HCT116 (cell line): ENCODE data around the gene ACADS. TPM values are rescaled to one million over a fixed set of nuclear protein-coding genes. Genes with fewer than 3 reads are reported as not detected.

Source experiments
- ATAC-seq: fragments of 200-7000 bp; cut with Tn5 transposase; 2 replicates; pipeline ENCODE4 v1.9.1; 2020; ENCODE audit warnings: mild to moderate bottlenecking, moderate library complexity
- BruUV-seq: library from RNA; stranded (reverse); fragments of 400-500 nt; replicated peaks from 2 replicates; lab custom pipeline; 2021; lab: Mats Ljungman, UMichigan
- CTCF ChIA-PET: fragments of 300-600 bp; sonication (Branson Sonifier 250); formaldehyde crosslinking; loops from one replicate; lab custom pipeline; 2021; ENCODE audit warnings: antibody characterized with exemption; lab: Charles Lee
- POLR2A ChIA-PET: fragments of 300-600, 350-600 bp; sonication (Branson Sonifier 250); formaldehyde crosslinking; loops from one replicate; lab custom pipeline; 2021; ENCODE audit warnings: antibody characterized with exemption; lab: Charles Lee
- RAD21 ChIA-PET, 2 experiments: fragments of 300-600 bp; sonication (Branson Sonifier 250); formaldehyde crosslinking; loops; one replicate each; lab custom pipeline; 2023; ENCODE audit warnings: low total read pairs in 2 of 2; ENCODE audit not compliant: uncharacterized antibody in 2 of 2, unreplicated experiment in 2 of 2, low non-redundant PET in 1 of 2; lab: Charles Lee
- DNase-seq: peaks from one replicate; pipeline ENCODE4 v3.0.0-alpha.2; 2010; ENCODE audit warnings: low read depth, low spot score
- H2AFZ ChIP-seq: fragments of 200-600 bp; shearing (Covaris generic), sonication (generic); 2 replicates; pipeline ENCODE4 v1.6.1; 2017; ENCODE audit warnings: low read depth, mixed run types, mixed read lengths, antibody characterized with exemption, low read length; ENCODE audit not compliant: poor library complexity, severe bottlenecking
- H3K27ac ChIP-seq: 2 replicates; pipeline ENCODE4 v1.5.1; 2012; ENCODE audit warnings: low read depth, low read length
- H3K27me3 ChIP-seq: fragments of 200-600 bp; sonication (generic); 2 replicates; pipeline ENCODE4 v1.6.1; 2016; ENCODE audit warnings: mixed run types, low read length, mixed read lengths; ENCODE audit not compliant: insufficient read depth
- H3K36me3 ChIP-seq, 2 experiments: fragments of 200-500 bp in 1 of 2; fragments of 200-600 bp in 1 of 2; sonication (Bioruptor generic) in 1 of 2; sonication (generic) in 1 of 2; 2 replicates each; pipeline versions ENCODE4 v1.5.1 to v1.6.1; 2014 to 2016; ENCODE audit warnings: low read length in 2 of 2, inconsistent platforms in 1 of 2, mixed read lengths in 1 of 2, mixed run types in 1 of 2; ENCODE audit not compliant: insufficient read depth in 2 of 2, control insufficient read depth in 1 of 2
- H3K4me1 ChIP-seq, 2 experiments: fragments of 200-600 bp in 1 of 2; sonication (generic) in 1 of 2; 2 replicates each; pipeline versions ENCODE4 v1.5.1 to v1.6.1; 2012 to 2017; ENCODE audit warnings: low read length in 2 of 2, inconsistent platforms in 1 of 2, mild to moderate bottlenecking in 1 of 2, mixed read lengths in 1 of 2, mixed run types in 1 of 2, moderate library complexity in 1 of 2; ENCODE audit not compliant: insufficient read depth in 2 of 2, control insufficient read depth in 1 of 2
- H3K4me2 ChIP-seq: fragments of 200-600 bp; sonication (generic); 2 replicates; pipeline ENCODE4 v1.6.1; 2017; ENCODE audit warnings: mixed run types, low read length, mixed read lengths
- H3K4me3 ChIP-seq, 2 experiments: fragments of 200-600 bp in 1 of 2; sonication (generic) in 1 of 2; replicated peaks in 1 of 2; 2 replicates each; pipeline ENCODE4 v1.5.1; 2011 to 2016; ENCODE audit warnings: low read length in 2 of 2, control low read depth in 1 of 2, low read depth in 1 of 2, mild to moderate bottlenecking in 1 of 2, mixed read lengths in 1 of 2, mixed run types in 1 of 2
- H3K79me2 ChIP-seq: fragments of 200-600 bp; sonication (generic); 2 replicates; pipeline ENCODE4 v1.6.1; 2017; ENCODE audit warnings: mild to moderate bottlenecking, mixed run types, low read length, moderate library complexity, mixed read lengths; ENCODE audit not compliant: insufficient read depth
- H3K9ac ChIP-seq: fragments of 200-600 bp; sonication (generic); 2 replicates; pipeline ENCODE4 v1.6.1; 2016; ENCODE audit warnings: low read length, mixed read lengths
- H3K9me2 ChIP-seq: fragments of 200-600 bp; sonication (generic), shearing (Covaris generic); 2 replicates; pipeline ENCODE4 v1.6.1; 2017; ENCODE audit warnings: mixed run types, mild to moderate bottlenecking, moderate library complexity; ENCODE audit not compliant: insufficient read depth
- H3K9me3 ChIP-seq, 2 experiments: fragments of 200-500 bp in 1 of 2; fragments of 200-600 bp in 1 of 2; sonication (Bioruptor generic) in 1 of 2; sonication (generic) in 1 of 2; 2 replicates each; pipeline ENCODE4 v1.6.1; 2014 to 2017; ENCODE audit warnings: low read length in 2 of 2, mixed read lengths in 2 of 2, inconsistent platforms in 1 of 2, low read depth in 1 of 2, mild to moderate bottlenecking in 1 of 2, mixed run types in 1 of 2, moderate library complexity in 1 of 2; ENCODE audit not compliant: control insufficient read depth in 1 of 2, insufficient read depth in 1 of 2
- H4K20me1 ChIP-seq: fragments of 200-600 bp; sonication (generic), shearing (Covaris generic); 2 replicates; pipeline ENCODE4 v1.6.1; 2017; ENCODE audit warnings: mixed run types, mild to moderate bottlenecking, moderate library complexity; ENCODE audit not compliant: insufficient read depth
- REST ChIP-seq: IDR thresholded peaks from 2 replicates; pipeline ENCODE4 v1.6.1; 2012; ENCODE audit warnings: low read depth
- SRF ChIP-seq: IDR thresholded peaks from 2 replicates; pipeline ENCODE4 v1.6.1; 2012; ENCODE audit warnings: low read depth
- ZFX ChIP-seq: fragments of 450-650 bp; IDR thresholded peaks from 2 replicates; pipeline ENCODE4 v1.6.1; 2017
- intact Hi-C: fragments of 100-400 bp; cut with micrococcal nuclease; formaldehyde crosslinking; loops from 2 replicates; pipeline ENCODE4 v1.10.0; 2022
- total RNA-seq: library from RNA; stranded (reverse); gene quantifications from one replicate; pipeline ENCODE4 v1.2.1, GENCODE V29; 2021; ENCODE audit not compliant: unreplicated experiment

The ACADS gene
- total RNA-seq, 1 experiment from 2014 or later = 21.4 TPM

- no peak for TF ChIP-seq REST
These were observed 38.7 kb upstream of the ACADS start, which contains the start of gene MLEC (continued) for GRCh38 chr12:120686690-120687577.

- H2AFZ ChIP-seq = no peak overlapping the region
These were observed 37.9 kb upstream of the ACADS start for GRCh38 chr12:120687578-120688289.

More at GRCh38 chr12:120687578-120688289, 37.9 kb upstream of the ACADS start:
- no peak for DNase-seq
- peaks cover 58% of the 10 kb centered on the region for H3K79me2 ChIP-seq
- TF ChIP-seq ZFX (peak; percentile 67), SRF (no peak)
- peak overlapping the region; percentile 86 for H3K27ac ChIP-seq
- POLR2A ChIA-PET = interaction anchor here (1.6 to 1.7 kb wide), 2 partner anchors 9 to 10 kb away, joined by 3 read pairs; no protein-coding TSS in a partner anchor
- RAD21 ChIA-PET = interaction anchor here in 1 of 2 experiments (1.0 kb wide), 1 partner anchor 18 kb away, joined by 3 read pairs; no protein-coding TSS in a partner anchor
- 0 out of 4 replicates have a peak, but pooled peaks cover 0 to 7% of the 10 kb centered on the region in 2 experiments for H3K36me3 ChIP-seq
- H3K4me3 ChIP-seq = peak overlapping the region; percentile 84 to 92
- BruUV-seq = no TSS peak
- peak overlapping the region; percentile 94 for H3K4me2 ChIP-seq
- no peak for ATAC-seq
- intact Hi-C loops = no loop called here
- no peaks in the 10 kb centered on the region for H3K9me2 ChIP-seq
- peaks cover 4% of the 10 kb centered on the region; the same call in 1 of the 2 replicates for H4K20me1 ChIP-seq
- CTCF ChIA-PET = interaction anchor here (1.5 kb wide), 1 partner anchor 106 kb away, joined by 4 read pairs; the partner anchor contains the start of gene POP5
- H3K4me1 ChIP-seq = peaks cover 22 to 26% of the 10 kb centered on the region in 2 experiments
- H3K27me3 ChIP-seq = no peaks in the 10 kb centered on the region
- H3K9me3 ChIP-seq = no peaks in the 10 kb centered on the region
- peak overlapping the region; percentile 97 for H3K9ac ChIP-seq
